T-cell (primary cell): Measurements from ENCODE around the gene KPNB1. TPM values are rescaled to one million over a fixed set of nuclear protein-coding genes. Genes with fewer than 3 reads are reported as not detected.

ENCODE experiments used
- ATAC-seq, 4 experiments: fragments of 200-7000 bp in 3 of 4; fragments of 150-1000 bp in 1 of 4; cut with Tn5 transposase; replicated peaks in 1 of 4; 1 replicate in 3 of 4; 2 replicates in 1 of 4; pipeline ENCODE4 v1.10.0; 2021; ENCODE audit warnings: moderate library complexity in 3 of 4, mild to moderate bottlenecking in 2 of 4, moderate number of reproducible peaks in 1 of 4
- CTCF ChIA-PET, 2 donors: fragments of 300-600 bp; sonication (Branson Sonifier 250); formaldehyde crosslinking; loops; one replicate each; lab custom pipeline; 2022; ENCODE audit warnings: antibody characterized with exemption in 2 of 2; lab: Charles Lee
- POLR2A ChIA-PET, 2 donors: fragments of 300-600 bp; sonication (Branson Sonifier 250); formaldehyde crosslinking; loops; one replicate each; lab custom pipeline; 2022; ENCODE audit warnings: antibody characterized with exemption in 2 of 2; lab: Charles Lee
- DNase-seq, 35 experiments: peaks; one replicate each; pipeline versions ENCODE4 v3.0.0 to v3.0.0-alpha.2; 2013 to 2023
- H3K27ac ChIP-seq: one replicate; pipeline ENCODE4 v1.5.1; 2013; ENCODE audit warnings: low read length
- H3K27me3 ChIP-seq, 2 experiments: replicated peaks in 1 of 2; 1 replicate in 1 of 2; 2 replicates in 1 of 2; pipeline versions ENCODE4 v1.6.1 to v1.7.0; 2013; ENCODE audit warnings: low read length in 1 of 2, mixed read lengths in 1 of 2; ENCODE audit not compliant: control insufficient read depth in 2 of 2, insufficient read depth in 2 of 2; ENCODE audit errors: extremely low read depth in 1 of 2
- H3K36me3 ChIP-seq, 2 donors: 1 replicate in 1 of 2; 2 replicates in 1 of 2; pipeline versions ENCODE4 v1.6.1 to v1.7.0; 2013; ENCODE audit warnings: low read length in 1 of 2; ENCODE audit not compliant: control insufficient read depth in 2 of 2, insufficient read depth in 1 of 2; ENCODE audit errors: extremely low read depth in 1 of 2
- H3K4me1 ChIP-seq, 2 experiments: 1 replicate in 1 of 2; 2 replicates in 1 of 2; pipeline versions ENCODE4 v1.6.1 to v1.7.0; 2013; ENCODE audit warnings: low read length in 2 of 2, mixed read lengths in 1 of 2; ENCODE audit not compliant: insufficient read depth in 2 of 2, control insufficient read depth in 1 of 2; ENCODE audit errors: extremely low read depth in 1 of 2
- H3K4me3 ChIP-seq, 2 donors: 1 replicate in 1 of 2; 2 replicates in 1 of 2; pipeline versions ENCODE4 v1.5.1 to v1.7.0; 2013; ENCODE audit warnings: mild to moderate bottlenecking in 2 of 2, low read length in 1 of 2, moderate library complexity in 1 of 2; ENCODE audit not compliant: control insufficient read depth in 1 of 2; ENCODE audit errors: extremely low read depth in 1 of 2
- H3K9me3 ChIP-seq: 2 replicates; pipeline ENCODE4 v1.7.0; 2013
- H3K27ac Mint-ChIP-seq, 2 donors: one replicate each; pipeline ENCODE4 v1.8.0; 2020 to 2021; ENCODE audit warnings: mild to moderate bottlenecking in 2 of 2, mixed read lengths in 2 of 2
- H3K27me3 Mint-ChIP-seq, 2 donors: one replicate each; pipeline ENCODE4 v1.8.0; 2021 to 2022; ENCODE audit warnings: mixed read lengths in 2 of 2
- H3K36me3 Mint-ChIP-seq: one replicate; pipeline ENCODE4 v1.8.0; 2021; ENCODE audit warnings: mixed read lengths
- H3K4me1 Mint-ChIP-seq, 3 donors: one replicate each; pipeline ENCODE4 v1.8.0; 2020 to 2022; ENCODE audit warnings: mixed read lengths in 3 of 3, mild to moderate bottlenecking in 1 of 3
- H3K4me3 Mint-ChIP-seq, 3 donors: one replicate each; pipeline ENCODE4 v1.8.0; 2020 to 2022; ENCODE audit warnings: mild to moderate bottlenecking in 3 of 3, mixed read lengths in 3 of 3, moderate library complexity in 3 of 3
- H3K9me3 Mint-ChIP-seq, 3 donors: one replicate each; pipeline ENCODE4 v1.8.0; 2020 to 2022; ENCODE audit warnings: mixed read lengths in 3 of 3
- WGBS: methylation state at CpG from one replicate; pipeline ENCODE4 v1.1.5; 2013; ENCODE audit warnings: missing lambda C conversion rate; ENCODE audit not compliant: insufficient coverage; 5-methylcytosine and 5-hydroxymethylcytosine counted together
- total RNA-seq, 35 experiments: library from RNA in 6 of 35; stranded (reverse) in 6 of 35; fragments of 120-200 nt in 1 of 35; gene quantifications; one replicate each; pipeline versions ENCODE4 v1.2.1 to v1.2.4 and lab custom pipeline; 2013 to 2026

KPNB1 gene
- total RNA-seq, 5 donors from 2014 or later (not counting 1 experiment from before 2014, with no cell fraction given): 216 to 262 (median 240) TPM

- Mint-ChIP-seq H3K27me3 (no peaks in the 10 kb centered on the region), H3K4me1 (peaks cover 51 to 72% (median 52%) of the 10 kb centered on the region in 3 donors)
These were observed 51.0 kb downstream of the KPNB1 start for GRCh38 chr17:47700471-47701449.

GRCh38 chr17:47701608-47702007, 51.9 kb downstream of the KPNB1 start:
- peak overlapping the region; percentile 38 to 80 (median 59) for H3K4me3 Mint-ChIP-seq
- CTCF ChIA-PET: interaction anchor here in 1 of 2 donors (0.8 to 2.1 kb wide), 3 partner anchors 17 to 40 kb away, joined by 3 to 7 read pairs (median 6); no protein-coding TSS in a partner anchor
- peak overlapping the region in 1 of 2 donors; percentile 28 for H3K4me3 ChIP-seq

More at GRCh38 chr17:47700471-47701449, 51.0 kb downstream of the KPNB1 start:
- H3K27ac Mint-ChIP-seq: peak overlapping the region; percentile 82 to 84
- ATAC-seq (peak in 2 of 4 experiments; percentile 10 to 22), DNase-seq (peak in 1 of 35 experiments; percentile 44)
- H3K36me3 Mint-ChIP-seq: no peaks in the 10 kb centered on the region
- peaks cover 0 to 2% of the 10 kb centered on the region in 2 donors for H3K36me3 ChIP-seq
- peak overlapping the region; percentile 72 for H3K27ac ChIP-seq
- peak overlapping the region in 2 of 3 donors; percentile 59 to 80 for H3K4me3 Mint-ChIP-seq
- H3K4me1 ChIP-seq: peaks cover 23 to 77% of the 10 kb centered on the region in 2 experiments
- POLR2A ChIA-PET: interaction anchor here (0.5 to 0.6 kb wide), 2 partner anchors 18 to 597 kb away, joined by 3 to 7 read pairs; no protein-coding TSS in a partner anchor
- peak overlapping the region in 1 of 2 donors; percentile 28 for H3K4me3 ChIP-seq
- H3K9me3 ChIP-seq: no peaks in the 10 kb centered on the region
- H3K9me3 Mint-ChIP-seq: no peaks in the 10 kb centered on the region
- H3K27me3 ChIP-seq: no peaks in the 10 kb centered on the region
- CTCF ChIA-PET: interaction anchor here (0.5 to 2.9 kb wide), 13 partner anchors 10 to 526 kb away, joined by 3 to 19 read pairs (median 3); partner anchors contain the start of gene TBX21 (in 2 of the 2)
- WGBS: 76% methylated on average over 5 of the region's 13 CpGs

GRCh38 chr17:47702391-47702995, 52.8 kb downstream of the KPNB1 start:
- Mint-ChIP-seq H3K9me3 (no peaks in the 10 kb centered on the region), H3K4me1 (peaks cover 66 to 80% (median 70%) of the 10 kb centered on the region in 3 donors), H3K27ac (peak overlapping the region; percentile 80 to 84), H3K36me3 (no peaks in the 10 kb centered on the region), H3K4me3 (peak overlapping the region in 2 of 3 donors; percentile 9 to 80), H3K27me3 (no peaks in the 10 kb centered on the region)
- H3K36me3 ChIP-seq: no peaks in the 10 kb centered on the region
- CTCF ChIA-PET: interaction anchor here (0.6 to 2.1 kb wide), 2 partner anchors 16 to 121 kb away, joined by 4 to 6 read pairs; no protein-coding TSS in a partner anchor
- H3K27me3 ChIP-seq: no peaks in the 10 kb centered on the region
- ATAC-seq (no peak), DNase-seq (no peak)
- H3K4me3 ChIP-seq: peak overlapping the region in 1 of 2 donors; percentile 29
- H3K27ac ChIP-seq: peak overlapping the region; percentile 72
- 69% methylated on average over 8 of the region's 12 CpGs for WGBS
- H3K4me1 ChIP-seq: peaks cover 40 to 89% of the 10 kb centered on the region in 2 experiments
- POLR2A ChIA-PET: no interaction called here
- H3K9me3 ChIP-seq: no peaks in the 10 kb centered on the region

More at GRCh38 chr17:47701608-47702007, 51.9 kb downstream of the KPNB1 start:
- Histone ChIP-seq H3K4me1 (peaks cover 31 to 81% of the 10 kb centered on the region in 2 experiments), H3K9me3 (no peaks in the 10 kb centered on the region), H3K27ac (peak overlapping the region; percentile 72), H3K27me3 (no peaks in the 10 kb centered on the region), H3K36me3 (no peaks in the 10 kb centered on the region)
- 100% methylated on average over 2 of the region's 4 CpGs for WGBS
- Mint-ChIP-seq H3K9me3 (no peaks in the 10 kb centered on the region), H3K27me3 (no peaks in the 10 kb centered on the region), H3K4me1 (peaks cover 60 to 77% (median 61%) of the 10 kb centered on the region in 3 donors), H3K27ac (peak overlapping the region; percentile 80 to 84), H3K36me3 (no peaks in the 10 kb centered on the region)
- DNase-seq (no peak), ATAC-seq (no peak)
- POLR2A ChIA-PET: interaction anchor here in 1 of 2 donors (0.5 kb wide), 1 partner anchor 38 kb away, joined by 3 read pairs; no protein-coding TSS in a partner anchor

DNA sequence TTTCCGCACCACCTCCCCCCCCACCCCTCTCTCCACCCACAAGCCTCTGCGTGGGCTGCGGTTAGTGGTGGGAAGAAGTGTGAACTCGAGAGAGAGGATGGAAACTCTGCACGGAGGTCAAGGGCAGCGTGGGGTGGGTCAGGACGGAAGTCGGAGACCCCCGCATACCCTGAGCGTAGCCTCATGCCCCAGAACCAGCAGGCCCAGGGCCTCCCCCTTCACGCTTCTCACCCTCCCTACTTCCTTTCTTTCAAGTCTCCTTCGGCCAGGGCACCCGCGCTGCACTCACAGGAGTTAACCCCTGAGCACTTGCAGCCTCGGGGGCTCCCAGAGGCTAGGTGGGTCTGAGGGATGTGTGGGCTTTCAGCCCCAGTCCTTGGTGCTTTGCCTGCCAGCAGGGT, 53.5 kb downstream of the KPNB1 start:
- H3K9me3 ChIP-seq: no peaks in the 10 kb centered on the region
- Mint-ChIP-seq H3K4me3 (peak overlapping the region; percentile 51 to 80 (median 58)), H3K27me3 (no peaks in the 10 kb centered on the region), H3K9me3 (no peaks in the 10 kb centered on the region), H3K36me3 (peaks cover 3% of the 10 kb centered on the region), H3K4me1 (peaks cover 70 to 81% (median 70%) of the 10 kb centered on the region in 3 donors), H3K27ac (peak overlapping the region; percentile 85 to 89)
- H3K4me1 ChIP-seq: peaks cover 41 to 95% of the 10 kb centered on the region in 2 experiments
- H3K36me3 ChIP-seq: no peaks in the 10 kb centered on the region
- CTCF ChIA-PET: no interaction called here
- POLR2A ChIA-PET: no interaction called here
- H3K27me3 ChIP-seq: no peaks in the 10 kb centered on the region
- WGBS: no CpG with 5 or more reads among the region's 15 CpGs
- DNase-seq (peak in 17 of 35 experiments; percentile 18 to 65 (median 36)), ATAC-seq (peak in 3 of 4 experiments; percentile 23 to 32 (median 24))
- peak overlapping the region; percentile 72 for H3K27ac ChIP-seq
- peak overlapping the region; percentile 29 to 48 for H3K4me3 ChIP-seq

DNA sequence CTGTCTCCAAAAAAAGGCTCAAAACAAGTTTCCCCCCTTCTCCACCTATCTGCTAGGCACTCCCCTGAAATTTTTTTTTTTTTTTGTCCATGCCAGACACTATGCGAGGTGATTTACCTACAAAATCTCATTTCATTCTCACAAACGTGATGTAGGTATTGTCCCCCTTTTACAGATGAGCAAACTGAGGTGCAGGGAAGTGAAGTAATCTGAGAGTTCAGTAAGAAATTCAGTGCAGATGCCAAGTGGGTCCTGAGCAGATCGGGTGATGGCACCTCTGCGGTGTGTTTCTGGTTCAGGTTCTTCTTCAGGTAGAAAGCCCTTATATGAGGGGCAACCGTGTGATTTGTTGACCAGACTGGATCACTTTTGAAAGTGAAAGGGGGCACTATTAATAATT, 54.0 kb downstream of the KPNB1 start:
- peaks cover 3% of the 10 kb centered on the region for H3K36me3 Mint-ChIP-seq
- H3K27me3 ChIP-seq: no peaks in the 10 kb centered on the region
- peak overlapping the region; percentile 72 for H3K27ac ChIP-seq
- POLR2A ChIA-PET: no interaction called here
- no peaks in the 10 kb centered on the region for H3K9me3 ChIP-seq
- H3K4me3 Mint-ChIP-seq: peak overlapping the region; percentile 51 to 80 (median 58)
- peaks cover 66 to 80% (median 70%) of the 10 kb centered on the region in 3 donors for H3K4me1 Mint-ChIP-seq
- WGBS: no CpG with 5 or more reads among the region's 5 CpGs
- H3K27me3 Mint-ChIP-seq: no peaks in the 10 kb centered on the region
- DNase-seq (peak in 1 of 35 experiments; percentile 31), ATAC-seq (no peak)
- CTCF ChIA-PET: no interaction called here
- H3K4me1 ChIP-seq: peaks cover 41 to 94% of the 10 kb centered on the region in 2 experiments
- peak overlapping the region; percentile 29 to 48 for H3K4me3 ChIP-seq
- H3K9me3 Mint-ChIP-seq: no peaks in the 10 kb centered on the region
- no peaks in the 10 kb centered on the region for H3K36me3 ChIP-seq
- H3K27ac Mint-ChIP-seq: peak overlapping the region; percentile 85 to 89
